Measurements from ENCODE around the gene CA7.

The CA7 gene

DNA sequence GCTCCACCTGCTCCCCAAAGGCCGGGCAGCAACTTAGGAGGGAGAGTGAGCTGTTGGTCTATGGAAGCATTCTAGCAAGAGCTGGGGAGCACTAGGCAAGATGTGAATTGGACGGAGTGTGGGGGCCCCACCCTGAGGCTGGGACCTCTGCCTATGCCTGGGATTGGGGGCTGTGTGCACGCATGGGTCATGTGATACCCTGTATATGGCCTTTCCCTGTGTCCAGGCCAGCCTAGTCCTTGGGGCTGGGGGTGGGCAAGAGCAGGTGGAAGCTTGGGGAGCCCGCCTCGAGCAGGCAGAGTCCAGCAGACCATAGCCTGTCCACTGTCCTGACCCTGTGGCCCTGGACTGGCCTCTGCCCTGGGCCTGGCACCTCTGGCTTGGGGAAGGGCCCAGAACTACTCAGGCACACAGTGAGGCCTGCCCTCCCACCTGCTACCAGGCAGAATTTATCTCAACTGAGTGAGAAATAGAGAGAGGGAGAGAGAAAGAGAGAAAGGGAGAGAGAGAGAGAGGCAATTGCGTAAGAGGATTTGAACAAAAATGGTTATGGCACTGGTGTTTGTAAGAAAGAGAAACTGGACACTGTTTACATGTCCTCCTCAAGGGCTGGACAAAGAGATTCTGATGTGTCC is 55.2 kb downstream of the CA7 start:
- DNase-seq = no peak

DNA sequence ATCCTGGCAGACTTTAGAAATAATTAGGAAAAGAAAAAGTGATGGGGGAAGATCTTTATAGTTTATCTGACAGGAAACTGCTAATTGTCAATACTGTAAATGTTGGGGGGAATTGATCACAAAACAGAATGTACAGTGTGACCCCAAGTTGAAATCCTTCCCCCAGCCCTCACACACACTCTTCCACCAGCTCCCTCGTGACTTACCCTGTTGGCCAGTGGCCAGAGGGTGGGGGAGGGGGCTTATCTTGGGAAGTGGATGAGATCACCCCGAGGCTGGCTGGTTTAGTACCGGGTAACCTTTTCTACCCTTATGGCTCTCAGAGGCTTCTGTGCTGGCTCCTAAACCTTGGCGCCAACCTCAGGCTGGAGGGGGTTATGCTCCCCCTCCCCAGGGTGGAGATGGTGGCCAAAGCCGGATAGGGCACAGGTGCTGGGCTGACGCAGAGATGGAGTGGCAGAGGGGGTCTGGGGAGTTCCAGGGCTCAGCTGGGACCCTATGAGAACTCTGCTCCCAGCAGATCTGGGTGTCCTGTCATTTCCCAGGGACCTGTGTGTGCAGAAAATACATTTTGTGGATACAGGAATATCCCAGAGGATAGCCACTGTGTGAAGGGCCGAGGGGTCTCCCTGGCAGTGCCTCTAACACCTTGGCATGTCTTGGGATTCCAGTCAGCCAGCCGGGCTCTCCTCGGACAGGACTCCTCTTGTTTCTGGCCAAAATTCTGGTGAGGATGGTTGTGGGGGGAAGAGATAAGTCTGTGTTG is 55.9 kb downstream of the CA7 start:
- no peak for DNase-seq

DNA sequence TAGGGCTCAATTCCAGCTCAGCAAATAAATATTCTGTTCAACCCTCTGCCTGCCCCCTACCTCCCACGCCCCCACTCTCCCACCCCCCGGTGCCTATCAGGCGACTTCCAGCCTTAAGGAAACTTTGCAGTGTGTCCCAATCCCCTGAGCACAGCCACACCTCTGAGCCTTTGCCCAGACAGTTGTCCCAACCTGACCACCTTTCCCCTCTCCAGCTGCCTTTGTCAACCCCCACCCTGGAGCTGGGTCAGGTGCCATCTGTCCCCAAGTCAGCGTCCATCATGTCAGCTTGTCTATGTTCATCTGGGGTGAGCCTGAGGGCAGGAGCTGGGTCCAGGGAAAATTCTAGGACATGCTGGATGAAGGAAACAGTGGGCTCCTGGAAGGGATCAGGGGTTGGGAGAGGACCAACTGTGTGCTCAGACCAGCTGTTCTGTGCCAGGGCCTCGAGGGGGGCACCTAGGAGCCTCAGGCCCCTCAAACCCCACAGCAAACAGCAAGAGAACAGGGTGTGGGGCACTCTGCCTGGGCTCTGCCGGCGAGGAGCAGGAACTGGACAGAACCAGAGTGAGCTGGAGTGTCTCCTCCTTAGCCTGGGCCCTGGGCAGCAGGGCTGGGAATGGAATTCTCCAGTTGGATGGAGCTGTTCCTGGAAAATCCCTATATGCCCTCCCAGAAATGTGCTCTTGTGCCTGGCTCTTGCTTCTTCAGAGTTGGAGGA is 56.7 kb downstream of the CA7 start:
- no peak for DNase-seq

DNA sequence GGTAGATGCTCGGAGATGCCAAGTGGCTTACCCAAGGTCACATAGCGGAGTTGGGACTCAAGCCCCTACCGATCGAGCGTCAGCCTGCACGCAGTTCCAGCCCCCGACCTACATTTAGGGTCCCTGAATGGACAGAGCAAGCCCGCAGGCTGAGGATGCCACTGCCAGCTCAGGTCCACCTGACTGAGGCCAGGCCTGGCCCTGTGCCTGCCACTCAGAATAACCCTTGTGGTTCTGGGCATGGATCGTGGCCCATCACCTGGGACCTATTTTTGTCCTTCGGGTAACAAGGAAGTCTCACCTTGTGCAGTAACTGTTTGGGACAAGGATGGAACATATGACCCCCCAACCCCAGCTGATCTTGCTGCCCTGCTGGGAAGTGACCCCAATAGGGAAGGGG is 57.4 kb downstream of the CA7 start:
- DNase-seq = no peak

DNA sequence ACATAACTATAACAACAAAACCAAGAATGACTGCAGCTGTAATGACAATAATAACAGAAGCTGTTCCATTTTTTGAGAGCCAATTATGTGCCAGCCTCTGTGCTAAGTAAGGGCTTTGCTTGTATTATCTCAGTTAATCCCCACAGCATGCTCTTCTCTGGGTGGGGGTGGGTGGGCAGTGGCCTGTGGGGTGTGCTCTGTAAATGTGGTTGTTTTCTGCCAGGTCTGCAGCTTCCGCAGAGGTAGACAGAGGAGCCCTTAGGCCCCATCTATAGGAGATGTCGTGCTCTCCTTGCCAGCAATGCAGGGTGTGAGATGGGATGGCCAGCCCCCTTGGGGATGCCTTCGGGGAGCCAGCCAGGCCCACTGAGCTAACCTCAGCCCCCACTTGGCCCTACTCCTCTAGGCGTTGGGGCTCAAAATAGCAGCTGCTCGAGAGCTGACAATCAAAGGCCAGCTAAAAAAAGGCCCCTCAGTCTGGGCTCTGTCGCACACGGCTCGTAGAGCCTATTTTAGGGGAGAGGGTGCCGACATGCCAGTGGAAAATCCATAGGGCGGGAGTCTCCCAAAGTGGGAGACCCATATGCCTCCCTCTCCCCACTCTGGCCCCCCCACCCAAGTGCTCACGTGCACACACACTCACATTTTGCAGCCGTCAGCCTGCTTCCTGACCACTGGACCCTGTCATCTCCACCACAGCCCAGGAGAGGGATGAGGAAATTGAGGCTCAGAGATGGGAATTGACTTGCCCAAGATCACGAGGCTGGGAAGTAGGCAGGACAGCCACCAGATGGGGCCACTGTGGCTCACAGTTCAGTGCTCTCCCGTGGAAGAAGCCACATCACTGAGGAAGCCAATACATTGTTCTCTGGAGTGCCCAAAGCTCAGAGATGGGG is 58.7 kb downstream of the CA7 start:
- no peak for DNase-seq
